WTC11 (cell line): ENCODE measurements around the gene GNB2. TPM values are rescaled to one million over a fixed set of nuclear protein-coding genes. Genes with fewer than 3 reads are reported as not detected.

Source experiments
- ATAC-seq: fragments of 200-7000 bp; cut with Tn5 transposase; 2 replicates; pipeline ENCODE4 v1.10.0; 2021; ENCODE audit warnings: mild to moderate bottlenecking, moderate library complexity
- CTCF ChIA-PET: fragments of 300-600 bp; sonication (Branson Sonifier 250); formaldehyde crosslinking; loops from one replicate; lab custom pipeline; 2021; ENCODE audit warnings: antibody characterized with exemption; lab: Charles Lee
- POLR2A ChIA-PET: fragments of 350-600 bp; sonication (Branson Sonifier 250); formaldehyde crosslinking; loops from one replicate; lab custom pipeline; 2021; ENCODE audit warnings: antibody characterized with exemption; lab: Charles Lee
- DNase-seq: peaks from one replicate; pipeline ENCODE4 v3.0.0; 2021; ENCODE audit warnings: low spot score
- H3K27ac Mint-ChIP-seq: 2 replicates; pipeline ENCODE4 v1.8.0; 2021; ENCODE audit warnings: mixed read lengths
- H3K27me3 Mint-ChIP-seq: 2 replicates; pipeline ENCODE4 v1.8.0; 2021; ENCODE audit warnings: low read depth, mild to moderate bottlenecking, moderate library complexity, mixed read lengths
- H3K36me3 Mint-ChIP-seq: 2 replicates; pipeline ENCODE4 v1.8.0; 2021; ENCODE audit warnings: mixed read lengths
- H3K4me1 Mint-ChIP-seq: 2 replicates; pipeline ENCODE4 v1.8.0; 2022; ENCODE audit warnings: mixed read lengths
- H3K4me3 Mint-ChIP-seq: 2 replicates; pipeline ENCODE4 v1.8.0; 2021; ENCODE audit warnings: mild to moderate bottlenecking, moderate library complexity, mixed read lengths
- H3K9me3 Mint-ChIP-seq: 2 replicates; pipeline ENCODE4 v1.8.0; 2021; ENCODE audit warnings: mixed read lengths
- CREM ChIP-seq: sonication (generic); formaldehyde crosslinking; IDR thresholded peaks from 2 replicates; pipeline ENCODE4 v1.8.1; 2022; ENCODE audit warnings: mild to moderate bottlenecking, missing genetic modification reagents, moderate library complexity
- ELF4 ChIP-seq: sonication (generic); formaldehyde crosslinking; IDR thresholded peaks from 2 replicates; pipeline ENCODE4 v1.8.1; 2022; ENCODE audit warnings: low read depth, mild to moderate bottlenecking, moderate library complexity, missing genetic modification reagents
- ESRRA ChIP-seq: sonication (generic); formaldehyde crosslinking; IDR thresholded peaks from 2 replicates; pipeline ENCODE4 v1.8.1; 2022; ENCODE audit warnings: mild to moderate bottlenecking, missing genetic modification reagents, borderline replicate concordance
- ETV6 ChIP-seq: sonication (generic); formaldehyde crosslinking; IDR thresholded peaks from 2 replicates; pipeline ENCODE4 v1.8.1; 2022; ENCODE audit warnings: mild to moderate bottlenecking, missing genetic modification reagents
- GRHL2 ChIP-seq: fragments of 250-450 bp; sonication (Bioruptor Pico); IDR thresholded peaks from 2 replicates; pipeline ENCODE4 v1.8.0; 2022; ENCODE audit warnings: mild to moderate bottlenecking, moderate library complexity; ENCODE audit not compliant: insufficient replicate concordance, severe bottlenecking
- JUN ChIP-seq: sonication (generic); formaldehyde crosslinking; IDR thresholded peaks from 2 replicates; pipeline ENCODE4 v1.8.0; 2023; ENCODE audit warnings: mild to moderate bottlenecking, missing genetic modification reagents
- NFATC4 ChIP-seq: fragments of 250-450 bp; sonication (Bioruptor Pico); IDR thresholded peaks from 2 replicates; pipeline ENCODE4 v1.9.0; 2021; ENCODE audit warnings: mild to moderate bottlenecking
- NR1H2 ChIP-seq: sonication (generic); formaldehyde crosslinking; IDR thresholded peaks from 2 replicates; pipeline ENCODE4 v1.9.0; 2021; ENCODE audit warnings: mild to moderate bottlenecking, moderate library complexity, missing genetic modification reagents
- RORB ChIP-seq: fragments of 250-450 bp; sonication (Bioruptor Pico); IDR thresholded peaks from 2 replicates; pipeline ENCODE4 v1.9.0; 2021; ENCODE audit warnings: mild to moderate bottlenecking
- TCF7 ChIP-seq: sonication (generic); formaldehyde crosslinking; IDR thresholded peaks from 2 replicates; pipeline ENCODE4 v1.8.0; 2022; ENCODE audit warnings: mild to moderate bottlenecking, low read depth, missing genetic modification reagents, moderate library complexity
- TEAD4 ChIP-seq: sonication (generic); formaldehyde crosslinking; IDR thresholded peaks from 2 replicates; pipeline ENCODE4 v1.8.0; 2022; ENCODE audit warnings: mild to moderate bottlenecking, missing genetic modification reagents
- ZNF219 ChIP-seq: sonication (generic); formaldehyde crosslinking; IDR thresholded peaks from 2 replicates; pipeline ENCODE4 v1.8.0; 2023; ENCODE audit warnings: missing genetic modification reagents, mild to moderate bottlenecking, borderline replicate concordance
- ZNF317 ChIP-seq: sonication (generic); formaldehyde crosslinking; IDR thresholded peaks from 2 replicates; pipeline ENCODE4 v1.8.1; 2023; ENCODE audit warnings: low read depth, mild to moderate bottlenecking, moderate library complexity, missing genetic modification reagents, borderline replicate concordance
- ZNF423 ChIP-seq: fragments of 250-450 bp; sonication (Bioruptor Pico); IDR thresholded peaks from 2 replicates; pipeline ENCODE4 v2.1.2; 2022; ENCODE audit warnings: mild to moderate bottlenecking, moderate library complexity
- ZNF425 ChIP-seq: fragments of 250-450 bp; sonication (Bioruptor Pico); conservative IDR thresholded peaks from 2 replicates; pipeline ENCODE4 v1.9.0; 2021; ENCODE audit warnings: mild to moderate bottlenecking
- ZNF671 ChIP-seq: fragments of 250-450 bp; sonication (Bioruptor Pico); IDR thresholded peaks from 2 replicates; pipeline ENCODE4 v1.8.0; 2021; ENCODE audit warnings: mild to moderate bottlenecking
- total RNA-seq: library from RNA; stranded (reverse); gene quantifications from 3 replicates; pipeline ENCODE4 v1.2.3, GENCODE V29; 2021
- TF ChIP-seq, protein P1 (sequence below): sonication (generic); formaldehyde crosslinking; IDR thresholded peaks from 2 replicates; pipeline ENCODE4 v1.8.0; 2023; ENCODE audit warnings: missing genetic modification reagents, mild to moderate bottlenecking, borderline replicate concordance
- TF ChIP-seq, protein P2 (sequence below): fragments of 250-450 bp; sonication (Bioruptor Pico); IDR thresholded peaks from 2 replicates; pipeline ENCODE4 v1.9.0; 2021; ENCODE audit warnings: mild to moderate bottlenecking, borderline replicate concordance

The GNB2 gene
- total RNA-seq, 1 experiment from 2014 or later, result 194 TPM

DNA sequence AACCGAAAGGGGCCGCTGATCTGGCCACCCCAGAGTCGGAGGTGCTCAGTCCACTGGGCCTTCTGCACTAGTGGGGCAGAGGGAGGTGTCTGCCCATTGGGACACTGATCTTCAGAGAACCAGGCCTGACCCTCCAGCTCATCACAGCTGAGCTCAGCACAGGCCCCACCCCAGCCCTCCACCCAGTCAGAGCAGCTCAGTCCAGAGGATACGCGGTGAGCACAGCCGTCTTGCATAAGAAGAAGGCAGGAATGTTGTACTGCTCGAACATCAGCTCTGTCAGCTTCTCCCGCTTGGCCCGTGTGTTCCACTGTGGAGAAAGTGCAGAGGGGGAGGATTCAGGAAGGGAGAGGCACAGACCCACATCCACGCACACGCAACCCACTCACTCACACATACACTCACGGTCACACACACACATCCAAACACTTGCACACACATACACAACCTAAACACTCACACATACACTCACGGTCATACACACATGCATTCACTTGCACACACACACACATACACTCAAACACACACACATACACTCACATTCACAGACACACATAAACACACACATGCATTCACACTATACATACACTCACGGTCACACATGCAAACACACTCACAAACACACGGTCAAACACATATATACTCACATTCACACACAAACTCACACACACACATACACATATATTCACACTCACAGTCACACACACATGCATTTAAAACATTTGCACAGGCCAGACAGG, 23.5 kb upstream of the GNB2 start (continued):
- TF ChIP-seq JUN (CRISPR knock-in tag), result no peak
- TF ChIP-seq NR1H2 (CRISPR knock-in tag), result no peak

GRCh38 chr7:100654908-100655831, 18.4 kb upstream of the GNB2 start:
- CTCF ChIA-PET, result interaction anchor here (0.8 to 2.6 kb wide), 8 partner anchors 12 to 50 kb away, joined by 3 to 23 read pairs (median 5); partner anchors contain the start of gene MOSPD3
- H3K27ac Mint-ChIP-seq, result no peak overlapping the region

GRCh38 chr7:100655908-100656674, 17.4 kb upstream of the GNB2 start, which contains the start of gene ACTL6B:
ACTL6B (minus strand) TSS chr7:100656448; CDS start chr7:100656354, 94 bp downstream.
- POLR2A ChIA-PET, result interaction anchor here (1.4 kb wide), 1 partner anchor 8 kb away, joined by 4 read pairs; no protein-coding TSS in a partner anchor
- Mint-ChIP-seq H3K9me3 (no peaks in the 10 kb centered on the region), H3K27ac (no peak within 1 kb of the TSS), H3K4me3 (0 out of 2 replicates have a peak within 1 kb of the TSS, but pooled peaks have one; percentile 27), H3K36me3 (no peaks in the 10 kb centered on the region), H3K27me3 (peaks cover 69% of the 10 kb centered on the region), H3K4me1 (peaks cover 2% of the 10 kb centered on the region; the same call in 1 of the 2 replicates)
- CTCF ChIA-PET, result interaction anchor here (0.6 to 2.6 kb wide), 15 partner anchors 8 to 92 kb away, joined by 3 to 23 read pairs (median 4); partner anchors contain the start of genes FBXO24, GNB2, LRCH4 and MOSPD3
- DNase-seq (peak; percentile 94), ATAC-seq (peak; percentile 94)
- TF ChIP-seq ZNF219 (CRISPR knock-in tag) (peak; percentile 96; the same call in 1 of the 2 replicates), NFATC4 (CRISPR knock-in tag) (no peak), ZNF425 (CRISPR knock-in tag) (no peak), ESRRA (CRISPR knock-in tag) (peak; percentile 93), ZNF423 (CRISPR knock-in tag) (no peak), TCF7 (CRISPR knock-in tag) (peak; percentile 92; the same call in 1 of the 2 replicates), TEAD4 (CRISPR knock-in tag) (peak; percentile 90), ETV6 (CRISPR knock-in tag) (peak; percentile 98), GRHL2 (CRISPR knock-in tag) (no peak), JUN (CRISPR knock-in tag) (peak; percentile 96), RORB (no peak), ZNF671 (CRISPR knock-in tag) (no peak), ELF4 (CRISPR knock-in tag) (peak; percentile 85; the same call in 1 of the 2 replicates)
- TF ChIP-seq, protein P1, sequence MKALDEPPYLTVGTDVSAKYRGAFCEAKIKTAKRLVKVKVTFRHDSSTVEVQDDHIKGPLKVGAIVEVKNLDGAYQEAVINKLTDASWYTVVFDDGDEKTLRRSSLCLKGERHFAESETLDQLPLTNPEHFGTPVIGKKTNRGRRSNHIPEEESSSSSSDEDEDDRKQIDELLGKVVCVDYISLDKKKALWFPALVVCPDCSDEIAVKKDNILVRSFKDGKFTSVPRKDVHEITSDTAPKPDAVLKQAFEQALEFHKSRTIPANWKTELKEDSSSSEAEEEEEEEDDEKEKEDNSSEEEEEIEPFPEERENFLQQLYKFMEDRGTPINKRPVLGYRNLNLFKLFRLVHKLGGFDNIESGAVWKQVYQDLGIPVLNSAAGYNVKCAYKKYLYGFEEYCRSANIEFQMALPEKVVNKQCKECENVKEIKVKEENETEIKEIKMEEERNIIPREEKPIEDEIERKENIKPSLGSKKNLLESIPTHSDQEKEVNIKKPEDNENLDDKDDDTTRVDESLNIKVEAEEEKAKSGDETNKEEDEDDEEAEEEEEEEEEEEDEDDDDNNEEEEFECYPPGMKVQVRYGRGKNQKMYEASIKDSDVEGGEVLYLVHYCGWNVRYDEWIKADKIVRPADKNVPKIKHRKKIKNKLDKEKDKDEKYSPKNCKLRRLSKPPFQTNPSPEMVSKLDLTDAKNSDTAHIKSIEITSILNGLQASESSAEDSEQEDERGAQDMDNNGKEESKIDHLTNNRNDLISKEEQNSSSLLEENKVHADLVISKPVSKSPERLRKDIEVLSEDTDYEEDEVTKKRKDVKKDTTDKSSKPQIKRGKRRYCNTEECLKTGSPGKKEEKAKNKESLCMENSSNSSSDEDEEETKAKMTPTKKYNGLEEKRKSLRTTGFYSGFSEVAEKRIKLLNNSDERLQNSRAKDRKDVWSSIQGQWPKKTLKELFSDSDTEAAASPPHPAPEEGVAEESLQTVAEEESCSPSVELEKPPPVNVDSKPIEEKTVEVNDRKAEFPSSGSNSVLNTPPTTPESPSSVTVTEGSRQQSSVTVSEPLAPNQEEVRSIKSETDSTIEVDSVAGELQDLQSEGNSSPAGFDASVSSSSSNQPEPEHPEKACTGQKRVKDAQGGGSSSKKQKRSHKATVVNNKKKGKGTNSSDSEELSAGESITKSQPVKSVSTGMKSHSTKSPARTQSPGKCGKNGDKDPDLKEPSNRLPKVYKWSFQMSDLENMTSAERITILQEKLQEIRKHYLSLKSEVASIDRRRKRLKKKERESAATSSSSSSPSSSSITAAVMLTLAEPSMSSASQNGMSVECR (CRISPR knock-in tag), result peak; percentile 98
- TF ChIP-seq, protein P2, sequence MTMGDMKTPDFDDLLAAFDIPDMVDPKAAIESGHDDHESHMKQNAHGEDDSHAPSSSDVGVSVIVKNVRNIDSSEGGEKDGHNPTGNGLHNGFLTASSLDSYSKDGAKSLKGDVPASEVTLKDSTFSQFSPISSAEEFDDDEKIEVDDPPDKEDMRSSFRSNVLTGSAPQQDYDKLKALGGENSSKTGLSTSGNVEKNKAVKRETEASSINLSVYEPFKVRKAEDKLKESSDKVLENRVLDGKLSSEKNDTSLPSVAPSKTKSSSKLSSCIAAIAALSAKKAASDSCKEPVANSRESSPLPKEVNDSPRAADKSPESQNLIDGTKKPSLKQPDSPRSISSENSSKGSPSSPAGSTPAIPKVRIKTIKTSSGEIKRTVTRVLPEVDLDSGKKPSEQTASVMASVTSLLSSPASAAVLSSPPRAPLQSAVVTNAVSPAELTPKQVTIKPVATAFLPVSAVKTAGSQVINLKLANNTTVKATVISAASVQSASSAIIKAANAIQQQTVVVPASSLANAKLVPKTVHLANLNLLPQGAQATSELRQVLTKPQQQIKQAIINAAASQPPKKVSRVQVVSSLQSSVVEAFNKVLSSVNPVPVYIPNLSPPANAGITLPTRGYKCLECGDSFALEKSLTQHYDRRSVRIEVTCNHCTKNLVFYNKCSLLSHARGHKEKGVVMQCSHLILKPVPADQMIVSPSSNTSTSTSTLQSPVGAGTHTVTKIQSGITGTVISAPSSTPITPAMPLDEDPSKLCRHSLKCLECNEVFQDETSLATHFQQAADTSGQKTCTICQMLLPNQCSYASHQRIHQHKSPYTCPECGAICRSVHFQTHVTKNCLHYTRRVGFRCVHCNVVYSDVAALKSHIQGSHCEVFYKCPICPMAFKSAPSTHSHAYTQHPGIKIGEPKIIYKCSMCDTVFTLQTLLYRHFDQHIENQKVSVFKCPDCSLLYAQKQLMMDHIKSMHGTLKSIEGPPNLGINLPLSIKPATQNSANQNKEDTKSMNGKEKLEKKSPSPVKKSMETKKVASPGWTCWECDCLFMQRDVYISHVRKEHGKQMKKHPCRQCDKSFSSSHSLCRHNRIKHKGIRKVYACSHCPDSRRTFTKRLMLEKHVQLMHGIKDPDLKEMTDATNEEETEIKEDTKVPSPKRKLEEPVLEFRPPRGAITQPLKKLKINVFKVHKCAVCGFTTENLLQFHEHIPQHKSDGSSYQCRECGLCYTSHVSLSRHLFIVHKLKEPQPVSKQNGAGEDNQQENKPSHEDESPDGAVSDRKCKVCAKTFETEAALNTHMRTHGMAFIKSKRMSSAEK, result no peak

More at GRCh38 chr7:100654908-100655831, 18.4 kb upstream of the GNB2 start:
- Mint-ChIP-seq H3K4me1 (peaks cover 2% of the 10 kb centered on the region; the same call in 1 of the 2 replicates), H3K36me3 (no peaks in the 10 kb centered on the region), H3K9me3 (no peaks in the 10 kb centered on the region), H3K4me3 (no peak overlapping the region), H3K27me3 (peaks cover 61% of the 10 kb centered on the region)
- POLR2A ChIA-PET, result interaction anchor here (1.4 kb wide), 1 partner anchor 7 kb away, joined by 4 read pairs; no protein-coding TSS in a partner anchor
- no peak for TF ChIP-seq ZNF317 (CRISPR knock-in tag)
- no peak for TF ChIP-seq CREM (CRISPR knock-in tag)
- ATAC-seq (no peak), DNase-seq (no peak)
